ACC112 (cell line): Measurements from ENCODE around the gene MEGF6.

Experiments used
- H2AFZ ChIP-seq: fragments of 200-600 bp; sonication (generic); one replicate; pipeline ENCODE4 v1.6.0; 2017; ENCODE audit warnings: antibody characterized with exemption, low read length; ENCODE audit not compliant: unreplicated experiment
- H3K27ac ChIP-seq: fragments of 200-600 bp; sonication (generic); 2 replicates; pipeline ENCODE4 v1.5.1; 2014; ENCODE audit warnings: low read depth, mild to moderate bottlenecking, antibody characterized with exemption, low read length, moderate library complexity
- H3K27me3 ChIP-seq: fragments of 200-600 bp; sonication (generic); 2 replicates; pipeline ENCODE4 v1.6.1; 2014; ENCODE audit warnings: mild to moderate bottlenecking, antibody characterized with exemption, low read length, moderate library complexity, mixed read lengths; ENCODE audit not compliant: insufficient read depth
- H3K36me3 ChIP-seq: fragments of 200-600 bp; sonication (generic); 2 replicates; pipeline ENCODE4 v1.6.1; 2016; ENCODE audit warnings: mild to moderate bottlenecking, antibody characterized with exemption, low read length, moderate library complexity, mixed read lengths; ENCODE audit not compliant: insufficient read depth
- H3K4me1 ChIP-seq: fragments of 200-600 bp; sonication (generic); one replicate; pipeline ENCODE4 v1.6.1; 2016; ENCODE audit warnings: low read length, mixed read lengths; ENCODE audit not compliant: insufficient read depth, unreplicated experiment, control insufficient read depth
- H3K4me3 ChIP-seq: fragments of 200-600 bp; sonication (generic); 2 replicates; pipeline ENCODE4 v1.5.1; 2014; ENCODE audit warnings: mild to moderate bottlenecking, low read depth, low read length
- H3K79me2 ChIP-seq: fragments of 200-600 bp; sonication (generic); one replicate; pipeline ENCODE4 v1.6.0; 2016; ENCODE audit warnings: low read length; ENCODE audit not compliant: control insufficient read depth, unreplicated experiment, insufficient read depth

MEGF6 gene

GRCh38 chr1:3642919-3643675, 31.8 kb upstream of the MEGF6 start:
- H2AFZ ChIP-seq, result no peak overlapping the region
- no peaks in the 10 kb centered on the region for H3K79me2 ChIP-seq
- no peak overlapping the region for H3K27ac ChIP-seq
- H3K36me3 ChIP-seq, result peaks cover 4% of the 10 kb centered on the region; the same call in 1 of the 2 replicates
- H3K4me1 ChIP-seq, result no peaks in the 10 kb centered on the region
- H3K4me3 ChIP-seq, result no peak overlapping the region
- no peaks in the 10 kb centered on the region for H3K27me3 ChIP-seq

- no peak overlapping the region for H3K27ac ChIP-seq
- no peaks in the 10 kb centered on the region for H3K79me2 ChIP-seq
- H3K27me3 ChIP-seq, result no peaks in the 10 kb centered on the region
- H3K4me3 ChIP-seq, result no peak overlapping the region
- no peak overlapping the region for H2AFZ ChIP-seq
- H3K4me1 ChIP-seq, result no peaks in the 10 kb centered on the region
- peaks cover 4% of the 10 kb centered on the region; the same call in 1 of the 2 replicates for H3K36me3 ChIP-seq
Measured at GRCh38 chr1:3641816-3642215, 30.5 kb upstream of the MEGF6 start.

- Histone ChIP-seq H3K4me3 (no peak overlapping the region), H3K36me3 (peaks cover 4% of the 10 kb centered on the region; the same call in 1 of the 2 replicates), H3K27me3 (no peaks in the 10 kb centered on the region), H2AFZ (no peak overlapping the region), H3K27ac (no peak overlapping the region), H3K4me1 (no peaks in the 10 kb centered on the region), H3K79me2 (no peaks in the 10 kb centered on the region)
Measured at GRCh38 chr1:3641046-3641760, 29.9 kb upstream of the MEGF6 start.

GRCh38 chr1:3640121-3640837, 29.0 kb upstream of the MEGF6 start:
- no peak overlapping the region for H2AFZ ChIP-seq
- no peaks in the 10 kb centered on the region for H3K79me2 ChIP-seq
- peaks cover 4% of the 10 kb centered on the region; the same call in 1 of the 2 replicates for H3K36me3 ChIP-seq
- H3K27me3 ChIP-seq, result no peaks in the 10 kb centered on the region
- no peak overlapping the region for H3K4me3 ChIP-seq
- H3K27ac ChIP-seq, result no peak overlapping the region
- no peaks in the 10 kb centered on the region for H3K4me1 ChIP-seq

- H3K27me3 ChIP-seq, result no peaks in the 10 kb centered on the region
- no peaks in the 10 kb centered on the region for H3K79me2 ChIP-seq
- H3K36me3 ChIP-seq, result peaks cover 2% of the 10 kb centered on the region; the same call in 1 of the 2 replicates
Measured at GRCh38 chr1:3639397-3639911, 28.1 kb upstream of the MEGF6 start.

GRCh38 chr1:3638676-3639075, 27.4 kb upstream of the MEGF6 start:
- H3K36me3 ChIP-seq, result no peaks in the 10 kb centered on the region
- no peak overlapping the region for H3K27ac ChIP-seq
- H3K4me1 ChIP-seq, result no peaks in the 10 kb centered on the region

More at GRCh38 chr1:3639397-3639911, 28.1 kb upstream of the MEGF6 start:
- Histone ChIP-seq H2AFZ (no peak overlapping the region), H3K27ac (no peak overlapping the region), H3K4me3 (no peak overlapping the region), H3K4me1 (no peaks in the 10 kb centered on the region)

GRCh38 chr1:3638027-3638426, 26.7 kb upstream of the MEGF6 start:
- H3K79me2 ChIP-seq, result no peaks in the 10 kb centered on the region
- no peaks in the 10 kb centered on the region for H3K27me3 ChIP-seq
- no peak overlapping the region for H2AFZ ChIP-seq
- H3K27ac ChIP-seq, result no peak overlapping the region
- no peak overlapping the region for H3K4me3 ChIP-seq
- H3K4me1 ChIP-seq, result no peaks in the 10 kb centered on the region
- H3K36me3 ChIP-seq, result no peaks in the 10 kb centered on the region

More at GRCh38 chr1:3638676-3639075, 27.4 kb upstream of the MEGF6 start:
- Histone ChIP-seq H3K79me2 (no peaks in the 10 kb centered on the region), H3K27me3 (no peaks in the 10 kb centered on the region), H2AFZ (no peak overlapping the region), H3K4me3 (no peak overlapping the region)

- H3K4me3 ChIP-seq, result no peak overlapping the region
- H2AFZ ChIP-seq, result no peak overlapping the region
- no peak overlapping the region for H3K27ac ChIP-seq
- H3K79me2 ChIP-seq, result no peaks in the 10 kb centered on the region
- H3K4me1 ChIP-seq, result no peaks in the 10 kb centered on the region
- no peaks in the 10 kb centered on the region for H3K27me3 ChIP-seq
- no peaks in the 10 kb centered on the region for H3K36me3 ChIP-seq
Measured at GRCh38 chr1:3636531-3636930, 25.2 kb upstream of the MEGF6 start.

- H3K4me1 ChIP-seq, result no peaks in the 10 kb centered on the region
- no peak overlapping the region for H3K27ac ChIP-seq
- H3K79me2 ChIP-seq, result no peaks in the 10 kb centered on the region
- no peaks in the 10 kb centered on the region for H3K27me3 ChIP-seq
- no peaks in the 10 kb centered on the region for H3K36me3 ChIP-seq
- no peak overlapping the region for H2AFZ ChIP-seq
- no peak overlapping the region for H3K4me3 ChIP-seq
Measured at GRCh38 chr1:3636080-3636479, 24.8 kb upstream of the MEGF6 start.

GRCh38 chr1:3634059-3634800, 22.9 kb upstream of the MEGF6 start:
- no peaks in the 10 kb centered on the region for H3K79me2 ChIP-seq
- peaks cover 3% of the 10 kb centered on the region for H3K4me1 ChIP-seq
- no peak overlapping the region for H3K4me3 ChIP-seq
- no peak overlapping the region for H2AFZ ChIP-seq
- H3K27ac ChIP-seq, result no peak overlapping the region
- H3K27me3 ChIP-seq, result no peaks in the 10 kb centered on the region
- 0 out of 2 replicates have a peak, but pooled peaks cover 1% of the 10 kb centered on the region for H3K36me3 ChIP-seq
